RWPE2 (cell line): ENCODE results near the gene CACNB3.

Experiments used
- ATAC-seq: fragments of 200-7000 bp; cut with Tn5 transposase; 3 replicates; pipeline ENCODE4 v1.9.1; 2021; ENCODE audit warnings: low read depth
- DNase-seq: peaks from one replicate; pipeline ENCODE4 v3.0.0-alpha.2; 2020; ENCODE audit warnings: low spot score
- H3K27ac ChIP-seq: fragments of 450-650 bp; 2 replicates; pipeline ENCODE4 v1.5.1; 2017; ENCODE audit warnings: mild to moderate bottlenecking; ENCODE audit not compliant: poor library complexity, severe bottlenecking
- H3K27me3 ChIP-seq: fragments of 250-450 bp; sonication (Bioruptor Pico); 2 replicates; pipeline ENCODE4 v1.5.1; 2021; ENCODE audit warnings: mild to moderate bottlenecking, moderate library complexity; ENCODE audit not compliant: insufficient read depth, poor library complexity, severe bottlenecking
- H3K36me3 ChIP-seq: fragments of 250-450 bp; sonication (Bioruptor Pico); 2 replicates; pipeline ENCODE4 v1.5.1; 2020; ENCODE audit warnings: low read depth, mild to moderate bottlenecking, moderate library complexity
- H3K4me1 ChIP-seq: fragments of 250-450 bp; sonication (Bioruptor Pico); 2 replicates; pipeline ENCODE4 v1.5.1; 2021; ENCODE audit warnings: mild to moderate bottlenecking, moderate library complexity; ENCODE audit not compliant: insufficient read depth, poor library complexity, severe bottlenecking
- H3K4me3 ChIP-seq: fragments of 250-450 bp; sonication (Bioruptor Pico); 2 replicates; pipeline ENCODE4 v1.5.1; 2021; ENCODE audit warnings: mild to moderate bottlenecking, moderate library complexity; ENCODE audit not compliant: severe bottlenecking
- H3K9me3 ChIP-seq: fragments of 250-450 bp; sonication (Bioruptor Pico); 2 replicates; pipeline ENCODE4 v1.5.1; 2021; ENCODE audit warnings: mild to moderate bottlenecking, moderate library complexity; ENCODE audit not compliant: severe bottlenecking
- TF ChIP-seq, protein P1 (sequence below): fragments of 450-650 bp; IDR thresholded peaks from one replicate; pipeline ENCODE4 v1.5.1; 2017; ENCODE audit warnings: mild to moderate bottlenecking, moderate library complexity; ENCODE audit not compliant: poor library complexity, severe bottlenecking

Gene CACNB3

DNA sequence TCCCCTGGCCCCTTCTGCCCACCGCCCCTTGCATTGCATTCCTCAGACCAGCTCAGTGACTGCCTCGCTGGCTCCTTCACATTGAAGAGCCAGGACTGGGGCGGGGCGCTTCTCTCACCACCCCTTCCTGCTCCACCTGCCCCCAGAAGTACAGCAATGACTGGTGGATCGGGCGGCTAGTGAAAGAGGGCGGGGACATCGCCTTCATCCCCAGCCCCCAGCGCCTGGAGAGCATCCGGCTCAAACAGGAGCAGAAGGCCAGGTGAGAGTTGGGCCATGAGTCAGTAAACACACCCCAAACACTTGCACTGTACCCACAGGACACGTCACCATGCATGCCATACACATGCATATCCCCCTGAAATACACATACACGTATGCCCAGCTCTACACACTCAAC, 5.8 kb downstream of the CACNB3 start:
- H3K9me3 ChIP-seq, result no peaks in the 10 kb centered on the region
- ATAC-seq (peak; percentile 17; the same call in 2 of the 3 replicates), DNase-seq (no peak)
- no peak overlapping the region for H3K4me3 ChIP-seq
- H3K27me3 ChIP-seq, result no peaks in the 10 kb centered on the region
- TF ChIP-seq, protein P1, sequence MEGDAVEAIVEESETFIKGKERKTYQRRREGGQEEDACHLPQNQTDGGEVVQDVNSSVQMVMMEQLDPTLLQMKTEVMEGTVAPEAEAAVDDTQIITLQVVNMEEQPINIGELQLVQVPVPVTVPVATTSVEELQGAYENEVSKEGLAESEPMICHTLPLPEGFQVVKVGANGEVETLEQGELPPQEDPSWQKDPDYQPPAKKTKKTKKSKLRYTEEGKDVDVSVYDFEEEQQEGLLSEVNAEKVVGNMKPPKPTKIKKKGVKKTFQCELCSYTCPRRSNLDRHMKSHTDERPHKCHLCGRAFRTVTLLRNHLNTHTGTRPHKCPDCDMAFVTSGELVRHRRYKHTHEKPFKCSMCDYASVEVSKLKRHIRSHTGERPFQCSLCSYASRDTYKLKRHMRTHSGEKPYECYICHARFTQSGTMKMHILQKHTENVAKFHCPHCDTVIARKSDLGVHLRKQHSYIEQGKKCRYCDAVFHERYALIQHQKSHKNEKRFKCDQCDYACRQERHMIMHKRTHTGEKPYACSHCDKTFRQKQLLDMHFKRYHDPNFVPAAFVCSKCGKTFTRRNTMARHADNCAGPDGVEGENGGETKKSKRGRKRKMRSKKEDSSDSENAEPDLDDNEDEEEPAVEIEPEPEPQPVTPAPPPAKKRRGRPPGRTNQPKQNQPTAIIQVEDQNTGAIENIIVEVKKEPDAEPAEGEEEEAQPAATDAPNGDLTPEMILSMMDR, result no peak
- H3K27ac ChIP-seq, result no peak overlapping the region
- H3K36me3 ChIP-seq, result peaks cover 12% of the 10 kb centered on the region
- H3K4me1 ChIP-seq, result no peaks in the 10 kb centered on the region

GRCh38 chr12:48824905-48825304, 6.6 kb downstream of the CACNB3 start:
- TF ChIP-seq, protein P1, result no peak
- Histone ChIP-seq H3K36me3 (peaks cover 18% of the 10 kb centered on the region), H3K27ac (no peak overlapping the region), H3K4me3 (no peak overlapping the region), H3K27me3 (no peaks in the 10 kb centered on the region), H3K4me1 (no peaks in the 10 kb centered on the region), H3K9me3 (no peaks in the 10 kb centered on the region)
- DNase-seq, result no peak
- no peak for ATAC-seq

- ATAC-seq, result peak; percentile 62
- no peak for DNase-seq
- Histone ChIP-seq H3K27ac (no peak overlapping the region), H3K36me3 (peaks cover 26% of the 10 kb centered on the region), H3K4me1 (no peaks in the 10 kb centered on the region), H3K9me3 (no peaks in the 10 kb centered on the region), H3K27me3 (no peaks in the 10 kb centered on the region), H3K4me3 (no peak overlapping the region)
- TF ChIP-seq, protein P1, result no peak
Measured at GRCh38 chr12:48826209-48826855, 8.0 kb downstream of the CACNB3 start.

GRCh38 chr12:48827026-48827425, 8.7 kb downstream of the CACNB3 start:
- Histone ChIP-seq H3K27me3 (no peaks in the 10 kb centered on the region), H3K36me3 (peaks cover 33% of the 10 kb centered on the region), H3K9me3 (no peaks in the 10 kb centered on the region), H3K4me1 (no peaks in the 10 kb centered on the region), H3K27ac (no peak overlapping the region), H3K4me3 (no peak overlapping the region)
- ATAC-seq (no peak), DNase-seq (no peak)
- TF ChIP-seq, protein P1, result no peak

DNA sequence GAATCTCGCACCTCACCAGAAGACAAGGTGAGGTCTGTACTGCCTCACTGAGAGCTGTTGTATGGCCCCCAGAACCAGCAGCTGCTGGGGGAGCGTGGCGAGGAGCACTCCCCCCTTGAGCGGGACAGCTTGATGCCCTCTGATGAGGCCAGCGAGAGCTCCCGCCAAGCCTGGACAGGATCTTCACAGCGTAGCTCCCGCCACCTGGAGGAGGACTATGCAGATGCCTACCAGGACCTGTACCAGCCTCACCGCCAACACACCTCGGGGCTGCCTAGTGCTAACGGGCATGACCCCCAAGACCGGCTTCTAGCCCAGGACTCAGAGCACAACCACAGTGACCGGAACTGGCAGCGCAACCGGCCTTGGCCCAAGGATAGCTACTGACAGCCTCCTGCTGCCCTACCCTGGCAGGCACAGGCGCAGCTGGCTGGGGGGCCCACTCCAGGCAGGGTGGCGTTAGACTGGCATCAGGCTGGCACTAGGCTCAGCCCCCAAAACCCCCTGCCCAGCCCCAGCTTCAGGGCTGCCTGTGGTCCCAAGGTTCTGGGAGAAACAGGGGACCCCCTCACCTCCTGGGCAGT, 9.3 kb downstream of the CACNB3 start:
- no peaks in the 10 kb centered on the region for H3K4me1 ChIP-seq
- no peaks in the 10 kb centered on the region for H3K9me3 ChIP-seq
- peaks cover 39% of the 10 kb centered on the region for H3K36me3 ChIP-seq
- DNase-seq (no peak), ATAC-seq (no peak)
- H3K4me3 ChIP-seq, result no peak overlapping the region
- H3K27ac ChIP-seq, result no peak overlapping the region
- no peaks in the 10 kb centered on the region for H3K27me3 ChIP-seq
- TF ChIP-seq, protein P1, result no peak
